NB4 (cell line): Measurements from ENCODE around the gene KIF11.

Source experiments
- CTCF ChIP-seq: IDR thresholded peaks from one replicate; pipeline ENCODE4 v1.5.1; 2012; ENCODE audit warnings: low read depth, low read length
- MYC ChIP-seq: IDR thresholded peaks from 2 replicates; pipeline ENCODE4 v1.6.1; 2011; ENCODE audit warnings: low read depth, low read length
- POLR2A ChIP-seq: IDR thresholded peaks from 2 replicates; pipeline ENCODE4 v1.6.1; 2011; ENCODE audit warnings: mild to moderate bottlenecking; ENCODE audit not compliant: insufficient read length; ENCODE audit errors: extremely low read depth

GRCh38 chr10:92641492-92641891 is 48.6 kb downstream of the KIF11 start:
- TF ChIP-seq POLR2A (no peak), CTCF (no peak), MYC (no peak)
